ENCODE data around the gene FAM53B. TPM values are rescaled to one million over a fixed set of nuclear protein-coding genes. Genes with fewer than 3 reads are reported as not detected.

Gene FAM53B
- total RNA-seq, 1 experiment from 2014 or later: 11.2 TPM

GRCh38 chr10:124724279-124725027, 19.7 kb downstream of the FAM53B start:
- Mint-ChIP-seq H3K4me3 (ENCODE audit: low read depth, unreplicated experiment) (no peak overlapping the region), H3K27ac (ENCODE audit: unreplicated experiment) (peak overlapping the region; percentile 64), H3K36me3 (ENCODE audit: insufficient read depth, unreplicated experiment) (peaks cover 5% of the 10 kb centered on the region), H3K9me3 (ENCODE audit: low read depth, unreplicated experiment) (no peaks in the 10 kb centered on the region), H3K4me1 (ENCODE audit: low read depth, unreplicated experiment) (peaks cover 32% of the 10 kb centered on the region), H3K27me3 (ENCODE audit: unreplicated experiment) (no peaks in the 10 kb centered on the region)
- BruUV-seq (replicated peaks): no TSS peak
- no peak for TF ChIP-seq CTCF (IDR thresholded peaks at IDR 0.05; ENCODE audit: unreplicated experiment)
- intact Hi-C loops (cut with micrococcal nuclease; ENCODE audit: unreplicated experiment): no loop called here
- CTCF ChIA-PET: no interaction called here
- DNase-seq: no peak

GRCh38 chr10:124723826-124724225, 20.4 kb downstream of the FAM53B start:
- no peak overlapping the region for H3K27ac Mint-ChIP-seq (ENCODE audit: unreplicated experiment)
- CTCF ChIA-PET: no interaction called here
- H3K4me3 Mint-ChIP-seq (ENCODE audit: low read depth, unreplicated experiment): no peak overlapping the region
- no peaks in the 10 kb centered on the region for H3K9me3 Mint-ChIP-seq (ENCODE audit: low read depth, unreplicated experiment)
- TF ChIP-seq CTCF (IDR thresholded peaks at IDR 0.05; ENCODE audit: unreplicated experiment): no peak
- intact Hi-C loops (cut with micrococcal nuclease; ENCODE audit: unreplicated experiment): no loop called here
- no peaks in the 10 kb centered on the region for H3K27me3 Mint-ChIP-seq (ENCODE audit: unreplicated experiment)
- peaks cover 5% of the 10 kb centered on the region for H3K36me3 Mint-ChIP-seq (ENCODE audit: insufficient read depth, unreplicated experiment)
- BruUV-seq (replicated peaks): no TSS peak
- no peak for DNase-seq
- peaks cover 36% of the 10 kb centered on the region for H3K4me1 Mint-ChIP-seq (ENCODE audit: low read depth, unreplicated experiment)

GRCh38 chr10:124722798-124723783, 21.1 kb downstream of the FAM53B start:
- intact Hi-C loops (cut with micrococcal nuclease; ENCODE audit: unreplicated experiment): no loop called here
- Mint-ChIP-seq H3K27ac (ENCODE audit: unreplicated experiment) (no peak overlapping the region), H3K36me3 (ENCODE audit: insufficient read depth, unreplicated experiment) (peaks cover 9% of the 10 kb centered on the region), H3K4me1 (ENCODE audit: low read depth, unreplicated experiment) (peaks cover 43% of the 10 kb centered on the region), H3K27me3 (ENCODE audit: unreplicated experiment) (no peaks in the 10 kb centered on the region), H3K9me3 (ENCODE audit: low read depth, unreplicated experiment) (no peaks in the 10 kb centered on the region), H3K4me3 (ENCODE audit: low read depth, unreplicated experiment) (no peak overlapping the region)
- TF ChIP-seq CTCF (IDR thresholded peaks at IDR 0.05; ENCODE audit: unreplicated experiment): no peak
- CTCF ChIA-PET: no interaction called here
- DNase-seq: no peak
- no TSS peak for BruUV-seq (replicated peaks)

GRCh38 chr10:124721330-124722045, 22.7 kb downstream of the FAM53B start:
- no peak overlapping the region for H3K27ac Mint-ChIP-seq (ENCODE audit: unreplicated experiment)
- BruUV-seq (replicated peaks): no TSS peak
- CTCF ChIA-PET: no interaction called here
- H3K36me3 Mint-ChIP-seq (ENCODE audit: insufficient read depth, unreplicated experiment): peaks cover 11% of the 10 kb centered on the region
- intact Hi-C loops (cut with micrococcal nuclease; ENCODE audit: unreplicated experiment): no loop called here
- no peaks in the 10 kb centered on the region for H3K27me3 Mint-ChIP-seq (ENCODE audit: unreplicated experiment)
- DNase-seq: no peak
- no peaks in the 10 kb centered on the region for H3K9me3 Mint-ChIP-seq (ENCODE audit: low read depth, unreplicated experiment)
- peaks cover 51% of the 10 kb centered on the region for H3K4me1 Mint-ChIP-seq (ENCODE audit: low read depth, unreplicated experiment)
- H3K4me3 Mint-ChIP-seq (ENCODE audit: low read depth, unreplicated experiment): no peak overlapping the region
- no peak for TF ChIP-seq CTCF (IDR thresholded peaks at IDR 0.05; ENCODE audit: unreplicated experiment)

All from Calu3 (cell line).